ENCODE data around the gene DDX10. TPM values are rescaled to one million over a fixed set of nuclear protein-coding genes. Genes with fewer than 3 reads are reported as not detected.
A peak's percentile ranks its signal among the peaks of the same experiment; 100 is the strongest.

The DDX10 gene
- total RNA-seq, 1 experiment from 2014 or later = 78.3 TPM

DNA sequence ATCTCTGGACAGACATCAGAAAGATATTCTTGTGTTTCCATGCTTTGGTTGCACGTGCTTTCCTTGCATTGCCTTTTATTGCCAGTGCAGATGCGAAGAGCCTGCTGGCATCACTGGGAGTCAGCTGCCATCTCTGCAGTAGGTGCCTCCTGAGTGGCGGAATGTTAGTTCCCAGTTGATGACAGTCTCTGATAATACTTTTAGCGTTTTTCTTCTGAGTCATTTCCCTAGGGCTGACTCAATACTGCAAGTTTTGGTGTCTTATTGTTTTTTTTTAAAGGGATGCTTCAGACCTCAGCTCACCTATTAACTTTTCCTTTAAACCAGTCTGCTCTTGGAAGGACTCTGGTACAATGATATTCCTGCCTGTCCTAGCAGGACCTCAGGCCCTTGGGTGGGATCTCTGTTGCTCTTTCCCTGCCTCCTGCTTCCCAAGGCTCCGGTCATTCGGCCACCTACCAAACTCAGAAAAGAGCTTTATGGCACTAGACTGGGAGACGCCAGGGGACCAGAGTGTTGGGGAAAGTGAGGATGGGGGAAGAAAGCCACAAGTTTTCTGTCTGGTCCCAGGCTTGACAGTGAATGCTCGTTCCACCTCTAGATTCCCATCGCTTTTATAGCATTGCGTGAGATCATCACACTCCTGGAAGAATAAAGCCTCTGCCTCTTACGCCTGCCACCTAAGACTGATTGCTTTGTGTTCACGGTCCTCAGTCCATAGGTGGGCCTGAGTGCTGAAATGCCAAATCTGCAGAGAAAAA lies 308.7 kb downstream of the DDX10 start:
- no peak overlapping the region for H3K4me3 ChIP-seq (ENCODE audit: low read depth, low read length)
- H3K36me3 ChIP-seq (ENCODE audit: control insufficient read depth, insufficient read depth, low read length) = no peaks in the 10 kb centered on the region
- no peaks in the 10 kb centered on the region for H3K36me3 Mint-ChIP-seq (ENCODE audit: insufficient read depth, unreplicated experiment)
- H3K4me1 ChIP-seq = no peaks in the 10 kb centered on the region
- CTCF ChIA-PET = interaction anchor here (0.6 kb wide), 1 partner anchor 124 kb away, joined by 3 read pairs; no protein-coding TSS in a partner anchor
- POLR2A ChIA-PET = no interaction called here
- TF ChIP-seq, protein P1, sequence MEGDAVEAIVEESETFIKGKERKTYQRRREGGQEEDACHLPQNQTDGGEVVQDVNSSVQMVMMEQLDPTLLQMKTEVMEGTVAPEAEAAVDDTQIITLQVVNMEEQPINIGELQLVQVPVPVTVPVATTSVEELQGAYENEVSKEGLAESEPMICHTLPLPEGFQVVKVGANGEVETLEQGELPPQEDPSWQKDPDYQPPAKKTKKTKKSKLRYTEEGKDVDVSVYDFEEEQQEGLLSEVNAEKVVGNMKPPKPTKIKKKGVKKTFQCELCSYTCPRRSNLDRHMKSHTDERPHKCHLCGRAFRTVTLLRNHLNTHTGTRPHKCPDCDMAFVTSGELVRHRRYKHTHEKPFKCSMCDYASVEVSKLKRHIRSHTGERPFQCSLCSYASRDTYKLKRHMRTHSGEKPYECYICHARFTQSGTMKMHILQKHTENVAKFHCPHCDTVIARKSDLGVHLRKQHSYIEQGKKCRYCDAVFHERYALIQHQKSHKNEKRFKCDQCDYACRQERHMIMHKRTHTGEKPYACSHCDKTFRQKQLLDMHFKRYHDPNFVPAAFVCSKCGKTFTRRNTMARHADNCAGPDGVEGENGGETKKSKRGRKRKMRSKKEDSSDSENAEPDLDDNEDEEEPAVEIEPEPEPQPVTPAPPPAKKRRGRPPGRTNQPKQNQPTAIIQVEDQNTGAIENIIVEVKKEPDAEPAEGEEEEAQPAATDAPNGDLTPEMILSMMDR (IDR thresholded peaks at IDR 0.05; ENCODE audit: insufficient read depth in 1 of 2, low read depth in 1 of 2, low read length in 1 of 2, severe bottlenecking in 1 of 2, unreplicated experiment in 1 of 2) = no peak
- intact Hi-C loops (cut with micrococcal nuclease; ENCODE audit: unreplicated experiment) = no loop called here
- DNase-seq = no peak
- H3K9me3 Mint-ChIP-seq (ENCODE audit: unreplicated experiment) = no peaks in the 10 kb centered on the region
- H3K27ac Mint-ChIP-seq (ENCODE audit: unreplicated experiment) = no peak overlapping the region
- no TSS peak for BruUV-seq (replicated peaks)
- no peaks in the 10 kb centered on the region for H3K9me3 ChIP-seq
- no peaks in the 10 kb centered on the region for H3K27me3 ChIP-seq (replicated peaks; ENCODE audit: control insufficient read depth, insufficient read depth, low read length)
- no peak overlapping the region for H3K4me3 Mint-ChIP-seq (ENCODE audit: unreplicated experiment)
- peaks cover 8% of the 10 kb centered on the region for H3K4me1 Mint-ChIP-seq (ENCODE audit: low read depth, unreplicated experiment)
- no peaks in the 10 kb centered on the region for H3K27me3 Mint-ChIP-seq (ENCODE audit: insufficient read depth, unreplicated experiment)

DNA sequence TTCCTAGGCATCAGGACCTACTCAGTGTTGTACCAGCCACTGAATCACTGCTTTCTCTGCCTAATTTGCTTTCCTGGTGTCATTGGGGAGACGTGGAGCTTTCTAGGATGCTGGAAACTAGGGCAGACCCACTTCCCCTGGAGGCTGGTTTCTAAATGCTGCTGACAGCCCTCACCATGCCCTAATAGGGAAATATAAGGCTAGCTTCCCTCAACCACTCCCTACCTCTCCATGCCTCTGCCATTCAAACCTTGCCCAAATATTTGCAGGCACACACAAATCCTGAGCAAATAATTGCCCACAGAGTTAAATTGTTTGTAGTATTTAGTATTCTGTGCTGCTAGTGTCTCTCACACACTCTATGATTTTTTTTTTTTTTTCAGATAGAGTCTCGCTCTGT lies 310.2 kb downstream of the DDX10 start:
- H3K4me1 ChIP-seq = no peaks in the 10 kb centered on the region
- no peak overlapping the region for H3K4me3 ChIP-seq (ENCODE audit: low read depth, low read length)
- Mint-ChIP-seq H3K4me3 (ENCODE audit: unreplicated experiment) (no peak overlapping the region), H3K4me1 (ENCODE audit: low read depth, unreplicated experiment) (peaks cover 8% of the 10 kb centered on the region), H3K27me3 (ENCODE audit: insufficient read depth, unreplicated experiment) (no peaks in the 10 kb centered on the region), H3K9me3 (ENCODE audit: unreplicated experiment) (no peaks in the 10 kb centered on the region), H3K27ac (ENCODE audit: unreplicated experiment) (no peak overlapping the region), H3K36me3 (ENCODE audit: insufficient read depth, unreplicated experiment) (no peaks in the 10 kb centered on the region)
- no peaks in the 10 kb centered on the region for H3K9me3 ChIP-seq
- TF ChIP-seq, protein P1 (IDR thresholded peaks at IDR 0.05; ENCODE audit: insufficient read depth in 1 of 2, low read depth in 1 of 2, low read length in 1 of 2, severe bottlenecking in 1 of 2, unreplicated experiment in 1 of 2) = no peak
- H3K27me3 ChIP-seq (replicated peaks; ENCODE audit: control insufficient read depth, insufficient read depth, low read length) = no peaks in the 10 kb centered on the region
- BruUV-seq (replicated peaks) = no TSS peak
- peak in 1 of 2 experiments; percentile 20 for DNase-seq
- intact Hi-C loops (cut with micrococcal nuclease; ENCODE audit: unreplicated experiment) = loop anchor here (1.0 kb wide), 1 partner anchor 62 kb away; no protein-coding TSS in a partner anchor
- no peaks in the 10 kb centered on the region for H3K36me3 ChIP-seq (ENCODE audit: control insufficient read depth, insufficient read depth, low read length)
- POLR2A ChIA-PET = no interaction called here
- CTCF ChIA-PET = no interaction called here

GRCh38 chr11:108975641-108976071 lies 310.8 kb downstream of the DDX10 start:
- no peak overlapping the region for H3K27ac Mint-ChIP-seq (ENCODE audit: unreplicated experiment)
- ChIA-PET POLR2A (no interaction called here), CTCF (interaction anchor here (0.6 kb wide), 1 partner anchor 12 kb away, joined by 4 read pairs; no protein-coding TSS in a partner anchor)
- intact Hi-C loops (cut with micrococcal nuclease; ENCODE audit: unreplicated experiment) = loop anchor here (1.0 kb wide), 1 partner anchor 62 kb away; no protein-coding TSS in a partner anchor
- H3K36me3 Mint-ChIP-seq (ENCODE audit: insufficient read depth, unreplicated experiment) = no peaks in the 10 kb centered on the region
- no peaks in the 10 kb centered on the region for H3K9me3 Mint-ChIP-seq (ENCODE audit: unreplicated experiment)
- Histone ChIP-seq H3K4me1 (no peaks in the 10 kb centered on the region), H3K9me3 (no peaks in the 10 kb centered on the region), H3K36me3 (ENCODE audit: control insufficient read depth, insufficient read depth, low read length) (no peaks in the 10 kb centered on the region), H3K4me3 (ENCODE audit: low read depth, low read length) (no peak overlapping the region), H3K27me3 (replicated peaks; ENCODE audit: control insufficient read depth, insufficient read depth, low read length) (no peaks in the 10 kb centered on the region)
- no peak for DNase-seq
- H3K27me3 Mint-ChIP-seq (ENCODE audit: insufficient read depth, unreplicated experiment) = no peaks in the 10 kb centered on the region
- no peak overlapping the region for H3K4me3 Mint-ChIP-seq (ENCODE audit: unreplicated experiment)
- no TSS peak for BruUV-seq (replicated peaks)
- TF ChIP-seq, protein P1 (IDR thresholded peaks at IDR 0.05; ENCODE audit: insufficient read depth in 1 of 2, low read depth in 1 of 2, low read length in 1 of 2, severe bottlenecking in 1 of 2, unreplicated experiment in 1 of 2) = no peak
- peaks cover 8% of the 10 kb centered on the region for H3K4me1 Mint-ChIP-seq (ENCODE audit: low read depth, unreplicated experiment)

Data from Caco-2 (cell line).